Tibial nerve (tissue), 4 donors: ENCODE data around the gene PAGE1. TPM values are rescaled to one million over a fixed set of nuclear protein-coding genes. Genes with fewer than 3 reads are reported as not detected.

ENCODE experiments used
- DNase-seq, 2 donors: peaks; one replicate each; pipeline ENCODE4 v3.0.0-alpha.2; 2019; ENCODE audit warnings: low spot score in 2 of 2
- H3K27ac ChIP-seq, 4 donors: fragments of 200-600 bp; sonication (generic) in 3 of 4; one replicate each; pipeline ENCODE4 v1.5.1; 2017 to 2019; ENCODE audit warnings: mild to moderate bottlenecking in 1 of 4
- H3K27me3 ChIP-seq, 2 donors: fragments of 200-600 bp; sonication (generic) in 1 of 2; one replicate each; pipeline versions ENCODE4 v1.5.1 to v1.6.0; 2017 to 2019
- H3K36me3 ChIP-seq, 3 donors: fragments of 200-600 bp; sonication (generic); one replicate each; pipeline ENCODE4 v1.5.1; 2018 to 2019
- H3K4me1 ChIP-seq, 4 donors: fragments of 200-600 bp; sonication (generic) in 3 of 4; one replicate each; pipeline ENCODE4 v1.5.1; 2017 to 2019
- H3K4me3 ChIP-seq, 4 donors: fragments of 200-600 bp; sonication (generic) in 3 of 4; one replicate each; pipeline ENCODE4 v1.5.1; 2017 to 2019; ENCODE audit warnings: mild to moderate bottlenecking in 1 of 4, moderate library complexity in 1 of 4
- H3K9me3 ChIP-seq, 4 donors: fragments of 200-600 bp; sonication (generic) in 3 of 4; one replicate each; pipeline ENCODE4 v1.5.1; 2017 to 2019
- CTCF ChIP-seq, 5 experiments: fragments of 200-600 bp in 3 of 5; fragments of 450-650 bp in 2 of 5; sonication (generic) in 3 of 5; IDR thresholded peaks; one replicate each; pipeline ENCODE4 v1.5.1; 2016 to 2019; ENCODE audit warnings: antibody characterized with exemption in 5 of 5, mild to moderate bottlenecking in 3 of 5, moderate library complexity in 2 of 5
- EP300 ChIP-seq, 2 donors: sonication (generic); formaldehyde crosslinking; IDR thresholded peaks; one replicate each; pipeline ENCODE4 v1.6.1; 2017; ENCODE audit warnings: antibody characterized with exemption in 2 of 2, mild to moderate bottlenecking in 1 of 2
- POLR2A ChIP-seq, 2 donors: fragments of 450-650 bp; IDR thresholded peaks; one replicate each; pipeline ENCODE4 v1.6.1; 2017; ENCODE audit warnings: antibody characterized with exemption in 2 of 2, mild to moderate bottlenecking in 2 of 2, moderate library complexity in 2 of 2
- WGBS, 2 donors: methylation state at CpG; one replicate each; pipeline ENCODE4 v1.1.5; 2018; 5-methylcytosine and 5-hydroxymethylcytosine counted together
- total RNA-seq, 4 donors: library from RNA; depleted of rRNA; stranded (reverse); fragments of >200 nt; gene quantifications; one replicate each; pipeline ENCODE4 v1.1.0, GENCODE V29; 2016

PAGE1 gene
- total RNA-seq, 4 donors from 2014 or later, result not detected

GRCh38 chrX:49701933-49702332 is 6.1 kb upstream of the PAGE1 start:
- H3K36me3 ChIP-seq, result no peaks in the 10 kb centered on the region
- no peak overlapping the region for H3K27ac ChIP-seq
- TF ChIP-seq POLR2A (IDR thresholded peaks at IDR 0.05), result no peak
- TF ChIP-seq CTCF (IDR thresholded peaks at IDR 0.05), result no peak
- no peak for TF ChIP-seq EP300 (IDR thresholded peaks at IDR 0.05)
- no peaks in the 10 kb centered on the region for H3K9me3 ChIP-seq
- peaks cover 0 to 3% of the 10 kb centered on the region in 2 donors for H3K27me3 ChIP-seq
- H3K4me3 ChIP-seq, result no peak overlapping the region
- no peak for DNase-seq
- H3K4me1 ChIP-seq, result no peaks in the 10 kb centered on the region
- 51 to 53% methylated on average over 5 of the region's 5 CpGs for WGBS, 2 donors

GRCh38 chrX:49701323-49701722 is 5.5 kb upstream of the PAGE1 start:
- Histone ChIP-seq H3K27ac (no peak overlapping the region), H3K4me3 (no peak overlapping the region), H3K27me3 (peaks cover 0 to 3% of the 10 kb centered on the region in 2 donors), H3K9me3 (no peaks in the 10 kb centered on the region), H3K4me1 (no peaks in the 10 kb centered on the region), H3K36me3 (no peaks in the 10 kb centered on the region)
- TF ChIP-seq CTCF (IDR thresholded peaks at IDR 0.05), result no peak
- DNase-seq, result no peak

- no peaks in the 10 kb centered on the region for H3K36me3 ChIP-seq
- 92 to 100% methylated on average over 2 of the region's 2 CpGs for WGBS, 2 donors
These were observed 20.6 kb downstream of the PAGE1 start for GRCh38 chrX:49675075-49675719.

GRCh38 chrX:49673394-49673793 is 22.4 kb downstream of the PAGE1 start:
- Histone ChIP-seq H3K4me1 (no peaks in the 10 kb centered on the region), H3K27ac (no peak overlapping the region), H3K27me3 (peaks cover 0 to 3% of the 10 kb centered on the region in 2 donors), H3K4me3 (no peak overlapping the region), H3K9me3 (no peaks in the 10 kb centered on the region), H3K36me3 (no peaks in the 10 kb centered on the region)
- WGBS, 2 donors, result 87 to 97% methylated on average over 10 to 12 of the region's 12 CpGs
- TF ChIP-seq EP300 (IDR thresholded peaks at IDR 0.05) (no peak), POLR2A (IDR thresholded peaks at IDR 0.05) (no peak)
- no peak for DNase-seq

More at GRCh38 chrX:49675075-49675719, 20.6 kb downstream of the PAGE1 start:
- Histone ChIP-seq H3K27ac (no peak overlapping the region), H3K4me1 (no peaks in the 10 kb centered on the region), H3K27me3 (peaks cover 0 to 3% of the 10 kb centered on the region in 2 donors), H3K9me3 (no peaks in the 10 kb centered on the region), H3K4me3 (no peak overlapping the region)
- DNase-seq, result no peak
- TF ChIP-seq CTCF (IDR thresholded peaks at IDR 0.05) (no peak), POLR2A (IDR thresholded peaks at IDR 0.05) (no peak), EP300 (IDR thresholded peaks at IDR 0.05) (no peak)

GRCh38 chrX:49664824-49665223 is 31.0 kb downstream of the PAGE1 start:
- H3K27me3 ChIP-seq, result no peaks in the 10 kb centered on the region
- H3K36me3 ChIP-seq, result no peaks in the 10 kb centered on the region
- no peaks in the 10 kb centered on the region for H3K4me1 ChIP-seq
- H3K9me3 ChIP-seq, result no peaks in the 10 kb centered on the region
- H3K27ac ChIP-seq, result no peak overlapping the region
- H3K4me3 ChIP-seq, result no peak overlapping the region
- TF ChIP-seq CTCF (IDR thresholded peaks at IDR 0.05), result no peak
- TF ChIP-seq EP300 (IDR thresholded peaks at IDR 0.05), result no peak
- TF ChIP-seq POLR2A (IDR thresholded peaks at IDR 0.05), result no peak
- DNase-seq, result no peak
- WGBS, 2 donors, result 80 to 81% methylated on average over 8 to 10 of the region's 10 CpGs

- Histone ChIP-seq H3K9me3 (no peaks in the 10 kb centered on the region), H3K4me1 (no peaks in the 10 kb centered on the region), H3K27ac (no peak overlapping the region), H3K36me3 (no peaks in the 10 kb centered on the region), H3K27me3 (peaks cover 0 to 6% of the 10 kb centered on the region in 2 donors), H3K4me3 (no peak overlapping the region)
- WGBS, 2 donors, result 88 to 97% methylated on average over 4 of the region's 4 CpGs
- TF ChIP-seq POLR2A (IDR thresholded peaks at IDR 0.05), result no peak
- no peak for TF ChIP-seq EP300 (IDR thresholded peaks at IDR 0.05)
- TF ChIP-seq CTCF (IDR thresholded peaks at IDR 0.05), result no peak
- DNase-seq, result no peak
These were observed 33.9 kb downstream of the PAGE1 start for GRCh38 chrX:49661881-49662280.
